BJ (cell line): ENCODE results near the gene HMCN1. TPM values are rescaled to one million over a fixed set of nuclear protein-coding genes. Genes with fewer than 3 reads are reported as not detected.

Experiments
- CTCF ChIA-PET: fragments of 350-600 bp; formaldehyde crosslinking; extraction: SDS; loops from one replicate; lab custom pipeline; 2021; ENCODE audit warnings: antibody characterized with exemption, inconsistent platforms; lab: Yijun Ruan, JAX
- POLR2A ChIA-PET: fragments of 300-600 bp; sonication (Branson Sonifier 250); formaldehyde crosslinking; extraction: SDS; loops from one replicate; lab custom pipeline; 2021; ENCODE audit warnings: antibody characterized with exemption; lab: Charles Lee
- DNase-seq: peaks from one replicate; pipeline ENCODE4 v3.0.0-alpha.2; 2011; ENCODE audit warnings: low read depth
- H3K27me3 ChIP-seq: 2 replicates; pipeline ENCODE4 v1.6.0; 2011; ENCODE audit warnings: low read length; ENCODE audit not compliant: control insufficient read depth, insufficient read depth
- H3K36me3 ChIP-seq: 2 replicates; pipeline ENCODE4 v1.5.1; 2011; ENCODE audit warnings: low read length; ENCODE audit not compliant: control insufficient read depth, insufficient read depth
- H3K4me3 ChIP-seq: 2 replicates; pipeline ENCODE4 v1.5.1; 2011; ENCODE audit warnings: low read depth, mild to moderate bottlenecking, control low read depth, low read length
- CTCF ChIP-seq: IDR thresholded peaks from 2 replicates; pipeline ENCODE4 v1.5.1; 2011; ENCODE audit warnings: low read depth, mild to moderate bottlenecking, control low read depth, inconsistent platforms, low read length, moderate library complexity; ENCODE audit not compliant: insufficient read depth
- polyA plus RNA-seq: library from polyadenylated mRNA; depleted of rRNA; stranded (reverse); fragments of >200 nt; gene quantifications from 2 replicates; pipeline ENCODE4 v1.2.3, GENCODE V29; 2011

HMCN1 gene
- polyA plus RNA-seq, 1 experiment = 13.3 TPM

- no peak overlapping the region for H3K4me3 ChIP-seq
- DNase-seq = no peak
- no peaks in the 10 kb centered on the region for H3K27me3 ChIP-seq
- CTCF ChIA-PET = no interaction called here
- POLR2A ChIA-PET = no interaction called here
- TF ChIP-seq CTCF = no peak
- no peaks in the 10 kb centered on the region for H3K36me3 ChIP-seq
Measured at GRCh38 chr1:185869590-185869989, 135.4 kb downstream of the HMCN1 start.

GRCh38 chr1:185871627-185872150, 137.5 kb downstream of the HMCN1 start:
- Histone ChIP-seq H3K4me3 (no peak overlapping the region), H3K27me3 (no peaks in the 10 kb centered on the region), H3K36me3 (no peaks in the 10 kb centered on the region)
- DNase-seq = no peak
- TF ChIP-seq CTCF = no peak
- POLR2A ChIA-PET = no interaction called here
- CTCF ChIA-PET = interaction anchor here (0.6 kb wide), 1 partner anchor 11 kb away, joined by 3 read pairs; no protein-coding TSS in a partner anchor

- no peaks in the 10 kb centered on the region for H3K36me3 ChIP-seq
- ChIA-PET CTCF (no interaction called here), POLR2A (no interaction called here)
- H3K27me3 ChIP-seq = no peaks in the 10 kb centered on the region
- no peak for DNase-seq
- H3K4me3 ChIP-seq = no peak overlapping the region
- no peak for TF ChIP-seq CTCF
Measured at GRCh38 chr1:185874246-185874645, 140.1 kb downstream of the HMCN1 start.

- no peak overlapping the region for H3K4me3 ChIP-seq
- no peak for DNase-seq
- TF ChIP-seq CTCF = no peak
- H3K27me3 ChIP-seq = no peaks in the 10 kb centered on the region
- POLR2A ChIA-PET = no interaction called here
- no peaks in the 10 kb centered on the region for H3K36me3 ChIP-seq
- CTCF ChIA-PET = interaction anchor here (1.4 kb wide), 1 partner anchor 17 kb away, joined by 4 read pairs; no protein-coding TSS in a partner anchor
Measured at GRCh38 chr1:185880330-185880729, 146.1 kb downstream of the HMCN1 start.

GRCh38 chr1:185880779-185881333, 146.7 kb downstream of the HMCN1 start:
- no peak for TF ChIP-seq CTCF
- Histone ChIP-seq H3K4me3 (no peak overlapping the region), H3K36me3 (no peaks in the 10 kb centered on the region), H3K27me3 (no peaks in the 10 kb centered on the region)
- DNase-seq = no peak
- CTCF ChIA-PET = interaction anchor here (1.4 kb wide), 1 partner anchor 16 kb away, joined by 4 read pairs; no protein-coding TSS in a partner anchor
- POLR2A ChIA-PET = no interaction called here
